K562 (cell line): ENCODE results near the gene ACSS2. TPM values are rescaled to one million over a fixed set of nuclear protein-coding genes. Genes with fewer than 3 reads are reported as not detected.

Experiments used
- ATAC-seq: fragments of 200-7000 bp; cut with Tn5 transposase; 3 replicates; pipeline ENCODE4 v1.9.1; 2020; ENCODE audit warnings: moderate library complexity
- BruUV-seq: library from RNA; stranded (reverse); fragments of 400-500 nt; replicated peaks from 2 replicates; lab custom pipeline; 2021; lab: Mats Ljungman, UMichigan
- CTCF ChIA-PET: fragments of 300-600 bp; formaldehyde crosslinking; extraction: SDS; loops from one replicate; lab custom pipeline; 2021; ENCODE audit warnings: low intra/inter-chr PET ratio; lab: Yijun Ruan, JAX
- POLR2A ChIA-PET: fragments of 300-600, 350-650 bp; sonication (Branson Sonifier 250); formaldehyde crosslinking; extraction: SDS; loops from one replicate; lab custom pipeline; 2021; ENCODE audit warnings: antibody characterized with exemption, inconsistent platforms; lab: Yijun Ruan, JAX
- DNase-seq, 4 experiments: peaks; one replicate each; pipeline versions ENCODE4 v3.0.0 to v3.0.0-alpha.2; 2011 to 2018; ENCODE audit warnings: low spot score in 3 of 4, mixed read lengths in 3 of 4; ENCODE audit errors: extremely low read depth in 1 of 4
- FAIRE-seq: peaks from 2 replicates; lab custom pipeline; 2011; peaks lifted over from hg19 to GRCh38; lab: Jason Lieb, UNC
- H2AFZ ChIP-seq: 2 replicates; pipeline ENCODE4 v1.6.0; 2011; ENCODE audit warnings: low read depth, low read length, control low read depth, inconsistent platforms
- H3K27ac ChIP-seq: fragments of 200-600 bp; 3 replicates; pipeline ENCODE4 v1.8.0; 2011; ENCODE audit warnings: low read depth, mild to moderate bottlenecking, control low read depth, inconsistent platforms, low read length, moderate library complexity, mixed read lengths; ENCODE audit errors: extremely low read depth
- H3K27me3 ChIP-seq, 2 experiments: fragments of 300-600 bp in 1 of 2; 2 replicates in 1 of 2; 3 replicates in 1 of 2; pipeline versions ENCODE4 v1.6.0 to v1.8.0; 2011; ENCODE audit warnings: inconsistent platforms in 2 of 2, low read length in 2 of 2, mild to moderate bottlenecking in 1 of 2, mixed read lengths in 1 of 2, moderate library complexity in 1 of 2; ENCODE audit not compliant: control insufficient read depth in 2 of 2, insufficient read depth in 2 of 2
- H3K36me3 ChIP-seq: fragments of 300-600 bp; 3 replicates; pipeline ENCODE4 v1.8.0; 2011; ENCODE audit warnings: mild to moderate bottlenecking, low read length, inconsistent platforms; ENCODE audit not compliant: control insufficient read depth, insufficient read depth
- H3K4me1 ChIP-seq, 2 experiments: fragments of 200-600 bp in 1 of 2; replicated peaks in 1 of 2; 2 replicates in 1 of 2; 3 replicates in 1 of 2; pipeline versions ENCODE4 v1.5.1 to v1.8.0; 2011; ENCODE audit warnings: inconsistent platforms in 2 of 2, low read length in 2 of 2, mild to moderate bottlenecking in 1 of 2, mixed read lengths in 1 of 2, moderate library complexity in 1 of 2; ENCODE audit not compliant: control insufficient read depth in 2 of 2, insufficient read depth in 2 of 2
- H3K4me2 ChIP-seq: 2 replicates; pipeline ENCODE4 v1.6.1; 2011; ENCODE audit warnings: low read length, control low read depth, inconsistent platforms, mixed read lengths; ENCODE audit not compliant: insufficient read depth
- H3K4me3 ChIP-seq: fragments of 200-600 bp; sonication (generic), shearing (Covaris generic); 2 replicates; pipeline ENCODE4 v1.5.1; 2016; ENCODE audit warnings: control low read depth, inconsistent platforms
- H3K79me2 ChIP-seq: fragments of 200-600 bp; 3 replicates; pipeline ENCODE4 v1.8.0; 2011; ENCODE audit warnings: low read length, inconsistent platforms; ENCODE audit not compliant: control insufficient read depth, insufficient read depth
- H3K9ac ChIP-seq, 2 experiments: 2 replicates each; pipeline versions ENCODE4 v1.6.0 to v1.6.1; 2011; ENCODE audit warnings: low read depth in 2 of 2, low read length in 2 of 2, control low read depth in 1 of 2, inconsistent platforms in 1 of 2, mild to moderate bottlenecking in 1 of 2, mixed read lengths in 1 of 2; ENCODE audit not compliant: insufficient read depth in 1 of 2
- H3K9me1 ChIP-seq: one replicate; pipeline ENCODE4 v1.6.0; 2011; ENCODE audit warnings: inconsistent platforms, mild to moderate bottlenecking, low read length, moderate library complexity; ENCODE audit not compliant: control insufficient read depth, insufficient read depth
- H3K9me3 ChIP-seq: replicated peaks from 2 replicates; pipeline ENCODE4 v1.5.1; 2011; ENCODE audit warnings: low read depth, low read length, inconsistent platforms; ENCODE audit not compliant: control insufficient read depth, insufficient read depth
- H4K20me1 ChIP-seq: replicated peaks from 2 replicates; pipeline ENCODE4 v1.6.1; 2011; ENCODE audit warnings: low read length, inconsistent platforms, mixed read lengths; ENCODE audit not compliant: control insufficient read depth, insufficient read depth
- ARHGAP35 ChIP-seq: fragments of 450-650 bp; IDR thresholded peaks from 2 replicates; pipeline ENCODE4 v1.6.1; 2018; ENCODE audit not compliant: partially characterized antibody
- ASH1L ChIP-seq: fragments of 450-650 bp; IDR thresholded peaks from 2 replicates; pipeline ENCODE4 v1.6.1; 2018; ENCODE audit warnings: borderline replicate concordance, mild to moderate bottlenecking, low read depth; ENCODE audit not compliant: partially characterized antibody
- ATF1 ChIP-seq, 2 experiments: fragments of 450-650 bp in 1 of 2; IDR thresholded peaks; 2 replicates each; pipeline ENCODE4 v1.6.1; 2016; ENCODE audit warnings: missing compliant biosample characterization in 1 of 2, missing genetic modification characterization in 1 of 2
- BDP1 ChIP-seq: IDR thresholded peaks from 3 replicates; pipeline ENCODE4 v1.6.1; 2011; ENCODE audit not compliant: insufficient read length, insufficient read depth
- FOSL1 ChIP-seq: fragments of 200-800 bp; sonication (Bioruptor generic); conservative IDR thresholded peaks from 2 replicates; pipeline ENCODE4 v1.6.1; 2016; ENCODE audit warnings: missing genetic modification characterization, missing compliant biosample characterization
- FOXK2 ChIP-seq, 2 experiments: fragments of 450-650 bp; IDR thresholded peaks in 1 of 2; conservative IDR thresholded peaks in 1 of 2; 2 replicates each; pipeline ENCODE4 v1.6.1; 2016; ENCODE audit warnings: low read depth in 2 of 2, mild to moderate bottlenecking in 1 of 2
- HDAC3 ChIP-seq: fragments of 450-650 bp; IDR thresholded peaks from 2 replicates; pipeline ENCODE4 v1.6.1; 2018; ENCODE audit warnings: borderline replicate concordance, mild to moderate bottlenecking, moderate library complexity; ENCODE audit not compliant: partially characterized antibody
- IRF2 ChIP-seq: sonication (generic); formaldehyde crosslinking; IDR thresholded peaks from 2 replicates; pipeline ENCODE4 v1.8.1; 2022; ENCODE audit warnings: mild to moderate bottlenecking, missing genetic modification reagents
- POLR2A ChIP-seq: fragments of 450-650 bp; conservative IDR thresholded peaks from 2 replicates; pipeline ENCODE4 v1.6.1; 2016
- SETDB1 ChIP-seq: IDR thresholded peaks from one replicate; pipeline ENCODE4 v1.6.1; 2012; ENCODE audit warnings: low read length, control low read depth, inconsistent platforms
- ZBED1 ChIP-seq: IDR thresholded peaks from 2 replicates; pipeline ENCODE4 v1.6.1; 2014
- ZNF311 ChIP-seq: fragments of 250-450 bp; sonication (Bioruptor Pico); IDR thresholded peaks from 2 replicates; pipeline ENCODE4 v1.4.0; 2020; ENCODE audit warnings: mild to moderate bottlenecking, moderate library complexity
- ZNF583 ChIP-seq: fragments of 250-450 bp; sonication (Bioruptor Pico); IDR thresholded peaks from 2 replicates; pipeline ENCODE4 v1.4.0; 2020
- WGBS: fragments of 100-300 bp; shearing (Covaris generic); methylation state at CpG from one replicate; pipeline ENCODE4 v1.1.6; 2016; ENCODE audit warnings: low coverage, mixed read lengths; ENCODE audit not compliant: insufficient coverage; ENCODE audit errors: missing lambda C conversion rate; 5-methylcytosine and 5-hydroxymethylcytosine counted together
- in situ Hi-C: fragments of 300-500 bp; cut with MboI; formaldehyde crosslinking; loops from 4 replicates; pipeline ENCODE4 v1.15.0; 2018; ENCODE audit warnings: inconsistent platforms, mixed read lengths
- intact Hi-C: fragments of 100-400 bp; cut with micrococcal nuclease; formaldehyde crosslinking; loops from 2 replicates; pipeline ENCODE4 v1.14.2; 2022
- polyA plus RNA-seq, 8 experiments: library from polyadenylated mRNA; depleted of rRNA in 4 of 8; stranded (reverse) in 5 of 8; unstranded in 3 of 8; fragments of >200 nt; fragmentation: Nextera tagmentation in 2 of 8; fragmentation: Illumina TruSeq in 1 of 8; extraction: Ambion mirVana in 2 of 8; extraction: Trizol in 1 of 8; gene quantifications; 2 replicates each; pipeline versions ENCODE4 v1.2.1 to v1.2.3, GENCODE V29; 2011 to 2014; ENCODE audit warnings: inconsistent platforms in 1 of 8, missing spikeins in 1 of 8
- total RNA-seq, 7 experiments: library from RNA; depleted of rRNA in 6 of 7; stranded (reverse); fragments of >200 nt in 6 of 7; fragmentation: Illumina TruSeq in 2 of 7; extraction: Trizol in 2 of 7; gene quantifications; 2 replicates each; pipeline versions ENCODE4 v1.2.1 to v1.2.3, GENCODE V29; 2011 to 2021; ENCODE audit warnings: low replicate concordance in 1 of 7
- TF ChIP-seq, protein P1 (sequence below): fragments of 450-650 bp; formaldehyde crosslinking; conservative IDR thresholded peaks from 2 replicates; pipeline ENCODE4 v1.4.0; 2022; ENCODE audit warnings: mild to moderate bottlenecking, missing genetic modification characterization
- TF ChIP-seq, protein P2 (sequence below): fragments of 250-450 bp; sonication (Bioruptor Pico); IDR thresholded peaks from 2 replicates; pipeline ENCODE4 v1.6.1; 2021; ENCODE audit warnings: mild to moderate bottlenecking

The ACSS2 gene
- total and polyA plus RNA-seq, 9 of the 15 experiments (the other 6 are each of a cell fraction or from before 2014, with no cell fraction given) = 21.9 to 246 (median 66.2) TPM

DNA sequence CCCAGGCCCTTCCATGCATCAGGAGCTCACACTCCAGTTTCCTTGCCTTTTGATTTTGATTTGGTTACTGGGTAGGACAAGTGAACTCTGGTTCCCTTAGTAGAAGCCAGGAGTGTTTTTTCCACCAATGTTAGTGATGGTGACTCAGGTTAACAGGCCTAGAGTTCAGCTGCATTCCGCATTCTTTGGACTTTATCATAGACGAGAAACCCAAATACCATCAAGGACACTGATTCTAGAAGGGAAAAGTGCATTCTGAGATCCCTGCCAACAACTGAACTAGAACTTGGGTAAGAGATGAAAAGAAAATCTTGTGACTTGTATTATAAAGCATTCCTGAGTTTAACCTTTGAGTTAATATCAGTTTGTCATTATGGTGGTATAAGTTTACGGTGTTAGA is 70.2 kb downstream of the ACSS2 start:
- Histone ChIP-seq H3K27ac (no peak overlapping the region), H3K4me2 (no peak overlapping the region)

More for the DNA sequence above, 70.2 kb downstream of the ACSS2 start:
- no peaks in the 10 kb centered on the region for H3K9me1 ChIP-seq
- POLR2A ChIA-PET = interaction anchor here (0.8 to 1.0 kb wide), 2 partner anchors 9 to 11 kb away, joined by 3 to 4 read pairs; partner anchors contain the start of genes GSS and MYH7B
- in situ Hi-C loops = no loop called here
- BruUV-seq = no TSS peak
- CTCF ChIA-PET = interaction anchor here (0.5 kb wide), 1 partner anchor 34 kb away, joined by 3 read pairs; no protein-coding TSS in a partner anchor
- no peak overlapping the region for H2AFZ ChIP-seq
- DNase-seq (no peak), FAIRE-seq (no peak), ATAC-seq (no peak)
- TF ChIP-seq, protein P1, sequence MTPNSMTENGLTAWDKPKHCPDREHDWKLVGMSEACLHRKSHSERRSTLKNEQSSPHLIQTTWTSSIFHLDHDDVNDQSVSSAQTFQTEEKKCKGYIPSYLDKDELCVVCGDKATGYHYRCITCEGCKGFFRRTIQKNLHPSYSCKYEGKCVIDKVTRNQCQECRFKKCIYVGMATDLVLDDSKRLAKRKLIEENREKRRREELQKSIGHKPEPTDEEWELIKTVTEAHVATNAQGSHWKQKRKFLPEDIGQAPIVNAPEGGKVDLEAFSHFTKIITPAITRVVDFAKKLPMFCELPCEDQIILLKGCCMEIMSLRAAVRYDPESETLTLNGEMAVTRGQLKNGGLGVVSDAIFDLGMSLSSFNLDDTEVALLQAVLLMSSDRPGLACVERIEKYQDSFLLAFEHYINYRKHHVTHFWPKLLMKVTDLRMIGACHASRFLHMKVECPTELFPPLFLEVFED (CRISPR knock-in tag) = no peak
- TF ChIP-seq ASH1L (no peak), ZBED1 (no peak), POLR2A (no peak), SETDB1 (no peak), ARHGAP35 (no peak), FOXK2 (conservative IDR thresholded peaks at IDR 0.05 in 1 of 2, IDR thresholded peaks at IDR 0.05 in 1 of 2; ENCODE audit: low read depth in 2 of 2) (no peak), BDP1 (no peak), HDAC3 (no peak), IRF2 (CRISPR knock-in tag) (no peak), ZNF311 (no peak), ATF1 (CRISPR knock-in tag; IDR thresholded peaks at IDR 0.05) (no peak), ATF1 (tag; IDR thresholded peaks at IDR 0.05) (no peak), FOSL1 (tag) (no peak), ZNF583 (CRISPR knock-in tag) (no peak)
- TF ChIP-seq, protein P2, sequence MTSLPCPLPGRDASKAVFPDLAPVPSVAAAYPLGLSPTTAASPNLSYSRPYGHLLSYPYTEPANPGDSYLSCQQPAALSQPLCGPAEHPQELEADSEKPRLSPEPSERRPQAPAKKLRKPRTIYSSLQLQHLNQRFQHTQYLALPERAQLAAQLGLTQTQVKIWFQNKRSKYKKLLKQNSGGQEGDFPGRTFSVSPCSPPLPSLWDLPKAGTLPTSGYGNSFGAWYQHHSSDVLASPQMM = no peak
- no peak overlapping the region for H3K9ac ChIP-seq
- H3K79me2 ChIP-seq = 0 out of 3 replicates have a peak, but pooled peaks cover 2% of the 10 kb centered on the region
- peaks cover 0 to 3% of the 10 kb centered on the region in 2 experiments; a peak in 1 of 5 replicates for H3K4me1 ChIP-seq
- intact Hi-C loops = no loop called here
- H3K9me3 ChIP-seq = no peaks in the 10 kb centered on the region
- no peaks in the 10 kb centered on the region for H3K27me3 ChIP-seq
- peaks cover 86% of the 10 kb centered on the region for H3K36me3 ChIP-seq
- no peak overlapping the region for H3K4me3 ChIP-seq
- 95% methylated on average over 3 of the region's 3 CpGs for WGBS
- H4K20me1 ChIP-seq = no peaks in the 10 kb centered on the region
